HG03280 (cell line): ENCODE data around the gene EPS8L3.

Experiments
- ATAC-seq: cut with Tn5 transposase; IDR thresholded peaks from one replicate; pipeline ENCODE4 v1.9.1; 2021; ENCODE audit warnings: mild to moderate bottlenecking, moderate library complexity; ENCODE audit not compliant: unreplicated experiment

EPS8L3 gene

DNA sequence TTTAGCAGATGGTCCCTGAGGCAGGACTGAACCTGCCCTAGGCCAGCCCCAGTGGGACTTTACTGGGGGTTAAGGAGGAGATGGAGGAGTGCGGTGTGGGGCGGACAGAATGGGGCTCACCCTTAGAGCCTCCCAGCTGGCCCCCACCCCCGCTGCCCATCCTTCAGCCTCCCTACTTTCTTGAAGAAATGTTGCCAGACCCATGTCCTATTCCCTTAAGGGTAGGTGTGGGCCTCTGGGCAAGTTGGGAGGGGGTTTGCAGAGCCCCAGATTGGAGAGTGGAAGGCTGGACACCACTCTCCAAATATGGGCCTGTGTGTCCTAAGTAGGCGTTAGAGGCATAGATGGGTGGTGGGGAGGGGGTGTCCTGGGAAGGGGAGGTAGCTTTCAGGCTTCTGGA, 19.2 kb upstream of the EPS8L3 start:
- ATAC-seq = no peak

GRCh38 chr1:109782514-109782913, 18.8 kb upstream of the EPS8L3 start:
- ATAC-seq = no peak

DNA sequence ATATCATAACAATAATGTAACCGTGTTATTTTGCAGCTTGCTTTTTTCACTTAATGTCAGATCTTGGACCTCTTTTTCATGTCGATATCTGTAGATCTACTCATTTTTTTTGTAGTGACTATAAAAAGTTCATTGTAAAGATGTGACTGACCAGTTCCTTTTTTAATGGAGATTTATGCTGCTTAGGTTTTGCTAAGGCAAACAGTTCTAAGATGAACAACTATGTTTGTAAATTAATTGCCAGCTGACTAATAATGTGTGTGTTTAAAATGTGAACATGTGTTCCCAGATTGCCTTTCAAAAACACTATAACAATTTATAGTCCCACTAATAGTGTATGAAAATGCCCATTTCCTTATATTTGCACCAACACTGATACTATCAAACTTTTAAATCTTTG, 18.1 kb upstream of the EPS8L3 start:
- ATAC-seq = no peak

DNA sequence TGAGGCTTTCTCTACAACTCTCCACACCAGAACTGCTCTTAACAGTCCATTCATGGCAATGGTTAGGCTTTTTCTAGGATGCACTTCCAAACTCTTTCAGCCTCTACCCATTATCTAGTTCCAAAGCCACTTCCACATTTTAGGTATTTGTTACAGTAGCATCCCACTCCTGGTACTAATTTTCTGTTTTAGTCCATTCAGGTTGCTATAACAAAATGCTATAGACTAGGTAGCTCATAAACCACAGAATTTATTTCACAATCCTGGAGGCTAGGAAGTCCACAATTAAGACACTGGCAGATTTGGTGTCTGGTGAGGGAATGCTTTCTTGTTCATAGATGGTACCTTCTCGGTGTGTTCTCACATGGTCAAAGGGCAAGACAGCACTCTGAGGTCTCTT, 17.3 kb upstream of the EPS8L3 start:
- no peak for ATAC-seq

- ATAC-seq = no peak
These were observed 14.4 kb upstream of the EPS8L3 start for GRCh38 chr1:109777980-109778625.

DNA sequence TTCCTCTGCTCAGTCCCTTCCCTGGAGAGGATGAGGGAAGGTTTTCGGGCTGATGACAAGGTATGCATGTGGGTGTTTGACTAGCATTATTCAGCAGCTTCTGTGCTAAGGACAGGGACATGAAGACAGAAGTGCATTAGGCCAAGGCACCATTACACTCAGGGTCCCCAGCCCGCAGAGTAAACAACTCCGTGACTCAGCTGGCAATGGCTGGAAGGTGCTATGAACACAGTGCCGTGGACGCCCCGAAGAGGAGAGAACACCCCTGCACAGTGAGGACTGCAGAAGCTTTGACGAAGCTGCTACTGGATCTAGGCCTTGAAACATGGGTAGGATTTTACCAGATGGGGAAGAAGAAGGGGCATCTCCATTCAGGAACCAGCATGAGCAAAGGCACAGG, 13.7 kb upstream of the EPS8L3 start:
- ATAC-seq = no peak

DNA sequence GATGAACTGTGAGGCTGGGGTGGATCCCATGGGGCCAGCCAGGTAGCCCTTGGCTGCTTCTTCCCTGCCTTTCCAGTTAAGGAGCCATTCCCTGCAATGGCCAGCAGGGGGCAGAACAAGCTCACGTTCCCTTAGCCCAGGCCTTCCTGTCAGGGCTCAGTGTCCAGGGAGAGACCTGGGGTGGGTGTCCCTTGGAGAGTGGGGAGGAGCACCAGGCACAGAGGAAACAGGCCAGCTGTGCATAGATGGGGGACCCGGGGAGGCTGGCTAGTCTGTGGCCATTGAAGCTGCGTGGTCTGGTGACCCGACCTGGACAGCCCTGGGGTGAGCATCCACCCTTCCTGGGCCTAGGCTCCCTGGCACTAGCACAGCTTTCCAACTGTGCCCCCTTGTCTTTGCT, 13.2 kb upstream of the EPS8L3 start:
- ATAC-seq = peak; percentile 70

DNA sequence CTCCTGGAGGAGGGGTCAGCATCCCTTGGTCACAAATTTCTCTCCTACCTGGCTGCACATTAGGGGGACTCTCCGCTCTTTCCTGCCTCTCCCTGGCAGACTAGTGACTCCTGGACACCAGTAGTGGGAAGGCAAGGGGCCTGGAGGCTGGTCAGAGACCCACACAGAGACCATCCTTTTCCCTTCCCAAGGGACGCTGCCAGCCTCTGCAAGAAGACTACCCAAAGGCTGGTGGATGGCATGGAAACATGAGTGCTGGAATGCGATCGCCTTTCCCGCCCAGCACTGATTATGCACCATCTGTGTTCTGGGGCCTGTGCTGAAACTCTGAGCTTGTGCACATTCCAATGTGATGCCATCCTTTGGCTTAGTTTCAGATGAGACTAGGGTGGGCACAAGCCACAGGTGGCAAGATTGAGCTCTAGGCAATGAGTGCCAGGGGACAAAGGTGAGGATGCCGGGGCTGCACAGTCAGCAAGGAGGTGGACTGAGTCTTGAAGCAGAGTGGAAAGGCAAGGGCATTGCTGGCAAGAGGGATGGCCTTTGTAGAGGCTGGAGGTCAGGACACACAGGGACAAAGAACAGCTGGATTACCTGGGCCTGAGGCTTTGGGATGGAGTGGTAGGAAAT, 12.6 kb upstream of the EPS8L3 start:
- ATAC-seq = no peak

DNA sequence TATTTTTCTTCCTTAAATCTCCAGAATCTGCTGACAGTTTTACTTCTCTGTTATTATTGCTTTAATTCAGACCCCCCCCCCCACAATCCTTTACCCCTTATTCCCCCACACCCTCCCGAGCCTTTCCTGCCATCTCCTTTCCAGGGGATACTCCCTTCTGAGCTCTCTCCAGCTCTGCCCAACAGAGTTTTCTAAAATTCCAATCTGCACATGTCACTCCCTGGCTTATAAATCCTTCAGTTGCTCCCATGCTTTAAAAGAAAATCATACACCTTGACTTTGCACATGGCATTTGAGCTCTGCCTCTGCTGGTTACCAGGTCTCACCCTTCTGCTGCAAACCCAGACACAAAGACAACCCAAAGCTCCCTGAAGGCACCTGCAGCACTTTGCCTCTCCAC, 11.7 kb upstream of the EPS8L3 start:
- no peak for ATAC-seq

DNA sequence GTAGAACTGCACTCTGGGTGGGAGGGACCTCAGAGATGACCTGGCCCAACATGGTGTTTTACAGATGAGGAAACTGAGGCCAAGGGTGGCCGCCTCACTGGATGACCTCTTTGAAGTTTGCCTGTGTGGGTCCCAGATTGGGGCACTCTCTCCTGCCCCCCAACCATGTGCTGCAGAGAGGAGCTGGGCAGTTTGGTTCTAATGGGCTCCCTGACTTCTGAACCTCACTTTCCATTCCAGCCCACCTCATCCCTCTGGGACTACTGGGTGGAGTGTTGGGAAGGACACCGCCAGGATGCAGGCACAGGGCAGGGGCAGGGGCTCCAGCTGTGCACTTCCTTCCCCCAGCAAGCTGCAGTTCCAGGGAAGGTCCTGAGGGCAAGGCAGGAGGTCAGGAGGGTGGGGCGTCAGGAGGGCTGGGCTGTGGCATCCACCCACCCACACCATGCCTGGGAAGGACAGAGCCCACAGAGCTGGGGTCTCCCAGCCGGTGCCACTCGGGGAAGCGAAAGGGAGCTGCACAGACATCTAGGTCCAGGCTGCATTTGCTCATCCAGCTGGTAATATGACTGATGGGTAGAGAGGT, 10.3 kb upstream of the EPS8L3 start:
- ATAC-seq = no peak

DNA sequence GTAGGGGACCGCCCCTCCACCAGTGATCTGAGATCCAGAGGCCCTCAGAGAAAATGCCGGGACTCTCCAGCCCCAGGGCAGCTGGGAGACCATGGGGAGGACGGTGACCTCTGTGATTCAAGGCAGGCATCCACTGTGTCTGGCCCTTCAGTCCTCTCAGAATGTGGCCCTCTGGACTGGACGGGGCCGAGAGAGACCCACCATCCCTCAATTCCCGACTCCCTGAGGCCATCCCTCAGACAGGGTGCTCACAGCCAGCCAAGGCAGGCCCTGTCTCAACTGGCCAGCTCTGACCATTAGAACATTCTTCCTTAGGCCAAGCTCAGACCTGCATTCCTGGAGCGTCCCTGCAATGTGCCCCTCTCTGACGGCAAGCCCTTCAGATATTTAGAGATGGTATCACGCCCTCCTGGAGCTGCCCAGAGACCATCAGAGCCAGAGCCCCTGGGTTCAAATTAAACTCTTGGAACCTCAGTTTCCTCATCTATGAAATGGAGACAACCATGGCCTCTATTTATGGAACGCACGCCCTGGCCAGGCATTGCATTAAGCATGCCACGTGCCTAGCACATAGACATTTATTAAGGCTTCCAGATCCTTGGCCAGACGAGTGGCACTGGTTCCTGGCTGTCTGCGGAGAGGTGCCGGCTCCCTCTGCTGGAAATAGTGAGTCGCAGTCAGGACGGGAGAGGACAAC, 9.6 kb upstream of the EPS8L3 start:
- peak; percentile 54 for ATAC-seq

DNA sequence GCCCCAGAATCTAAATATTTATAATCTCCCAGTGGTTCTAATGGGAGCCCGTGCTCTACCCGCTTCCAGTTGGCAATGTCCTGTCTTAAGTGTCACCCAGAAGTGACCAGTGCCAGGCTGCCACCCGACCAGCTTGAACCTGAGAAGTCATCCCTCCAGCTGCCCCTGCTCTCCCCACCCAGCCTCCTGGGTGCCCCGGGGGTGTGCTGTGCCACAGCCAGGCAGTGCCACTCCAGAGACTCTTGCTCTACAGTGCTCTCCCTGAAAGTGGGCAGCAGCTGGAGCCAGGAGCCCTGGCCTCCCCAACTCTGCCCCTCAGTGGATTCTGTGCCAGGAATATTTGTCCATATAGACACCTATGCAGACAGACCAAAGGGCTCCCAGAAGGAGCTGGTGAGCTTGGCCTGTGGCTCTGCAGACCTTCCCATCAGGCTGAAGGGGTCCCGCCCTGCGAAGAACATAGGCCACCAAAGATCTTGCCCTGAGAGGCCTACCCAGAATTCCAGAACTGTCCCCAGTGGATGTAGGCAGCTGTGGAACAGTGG, 9.0 kb upstream of the EPS8L3 start:
- no peak for ATAC-seq

DNA sequence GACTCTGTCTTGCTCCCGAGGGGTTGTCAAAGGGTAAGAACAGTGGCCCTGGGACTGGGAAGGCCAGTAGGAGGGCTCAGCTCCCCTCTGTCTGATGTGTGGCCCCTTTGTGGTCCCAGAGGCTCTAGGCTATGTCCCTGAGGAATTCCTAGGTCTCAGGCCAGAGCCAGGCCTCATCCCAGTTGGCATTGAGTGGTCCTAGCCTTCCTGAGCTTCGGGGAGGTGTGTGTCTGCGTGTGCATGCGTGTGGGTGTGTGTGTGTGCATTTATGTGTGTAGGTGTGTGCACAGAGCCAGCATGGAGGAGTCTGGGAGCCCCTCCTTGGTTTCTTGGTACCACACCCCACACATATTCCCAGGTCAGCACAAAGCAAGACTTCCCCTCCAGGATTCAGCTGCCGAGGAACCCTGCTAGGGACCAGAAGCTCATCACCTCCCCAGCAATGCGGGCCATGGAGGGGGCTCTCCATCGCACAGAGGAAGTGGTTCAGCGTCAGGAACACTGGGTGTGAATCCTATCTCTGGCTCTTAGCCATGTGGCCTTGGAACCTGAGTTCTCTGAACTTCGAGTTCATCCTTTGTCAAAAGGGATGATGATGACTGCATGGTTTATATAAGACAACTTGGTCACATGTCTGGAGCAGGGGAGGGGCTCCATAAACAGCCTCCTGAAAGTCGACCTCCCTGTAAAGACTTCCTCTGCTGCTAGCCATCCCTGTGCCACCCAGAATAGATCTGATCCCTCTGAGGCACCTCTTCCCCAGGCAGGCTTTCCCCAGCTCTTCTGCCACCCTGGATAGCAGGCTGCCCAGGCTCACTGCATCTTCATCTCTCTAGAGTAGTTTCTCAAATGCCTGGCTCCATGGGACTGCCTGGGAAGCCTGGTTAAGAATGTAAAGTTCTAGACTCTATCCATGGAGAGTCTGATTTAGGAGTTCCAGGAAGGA, 8.3 kb upstream of the EPS8L3 start:
- no peak for ATAC-seq

GRCh38 chr1:109770331-109771095, 6.8 kb upstream of the EPS8L3 start:
- no peak for ATAC-seq

DNA sequence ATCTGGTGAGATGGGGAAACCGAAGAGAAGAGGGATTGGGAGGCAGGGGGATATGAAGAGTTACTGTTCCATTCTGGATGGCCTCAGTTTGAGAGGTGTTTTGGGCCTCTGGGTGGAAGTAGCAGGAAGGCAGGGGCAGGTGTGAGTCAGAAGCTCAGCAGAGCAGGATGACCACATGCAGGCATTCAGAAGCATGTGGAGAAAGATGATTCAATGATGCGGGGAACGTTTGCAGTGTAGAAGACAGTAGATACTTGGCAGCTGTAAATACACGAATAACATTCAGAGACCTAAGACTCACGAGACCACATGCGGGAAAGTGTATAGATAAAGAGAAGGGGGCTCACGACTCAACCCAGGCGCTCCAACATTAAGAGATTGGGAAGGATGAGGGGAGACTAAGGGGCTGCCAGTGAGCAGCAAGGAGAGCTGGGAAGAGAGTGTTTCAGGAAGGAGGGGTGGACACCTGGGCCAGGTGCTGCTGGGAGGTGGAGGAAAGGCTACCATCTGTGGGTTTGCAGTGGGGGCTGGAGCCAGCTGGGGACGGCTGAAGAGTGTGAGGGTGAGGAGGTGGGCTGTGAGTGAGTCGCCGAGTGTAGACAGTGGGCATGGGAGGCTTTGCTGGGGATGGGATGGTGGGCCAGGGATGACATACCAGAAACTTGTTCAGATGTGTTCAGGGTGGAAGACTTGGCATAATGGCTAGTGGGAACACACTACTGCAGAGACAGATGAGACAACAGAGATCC, 5.8 kb upstream of the EPS8L3 start:
- no peak for ATAC-seq

DNA sequence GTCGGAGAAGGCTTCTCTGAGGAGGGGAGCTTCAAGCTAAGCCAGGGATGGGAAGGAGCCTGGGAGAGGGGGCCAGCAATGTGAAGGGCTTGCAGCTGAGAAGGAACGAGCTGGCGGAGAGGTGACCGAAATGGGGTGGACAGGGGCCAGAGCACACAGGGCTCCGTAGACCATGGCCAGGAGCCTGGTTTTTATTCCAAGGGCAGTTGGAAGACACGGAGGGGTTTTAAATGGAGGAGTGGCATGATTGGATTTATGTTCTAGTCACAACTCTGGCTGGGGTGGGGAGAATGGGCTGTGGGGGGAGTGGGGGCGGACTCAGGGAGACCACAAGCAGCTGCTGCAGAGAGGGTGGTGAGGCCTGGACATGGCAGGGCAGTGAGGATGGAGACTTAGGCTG, 5.1 kb upstream of the EPS8L3 start:
- ATAC-seq = no peak

GRCh38 chr1:109768335-109768650, 4.6 kb upstream of the EPS8L3 start:
- no peak for ATAC-seq

DNA sequence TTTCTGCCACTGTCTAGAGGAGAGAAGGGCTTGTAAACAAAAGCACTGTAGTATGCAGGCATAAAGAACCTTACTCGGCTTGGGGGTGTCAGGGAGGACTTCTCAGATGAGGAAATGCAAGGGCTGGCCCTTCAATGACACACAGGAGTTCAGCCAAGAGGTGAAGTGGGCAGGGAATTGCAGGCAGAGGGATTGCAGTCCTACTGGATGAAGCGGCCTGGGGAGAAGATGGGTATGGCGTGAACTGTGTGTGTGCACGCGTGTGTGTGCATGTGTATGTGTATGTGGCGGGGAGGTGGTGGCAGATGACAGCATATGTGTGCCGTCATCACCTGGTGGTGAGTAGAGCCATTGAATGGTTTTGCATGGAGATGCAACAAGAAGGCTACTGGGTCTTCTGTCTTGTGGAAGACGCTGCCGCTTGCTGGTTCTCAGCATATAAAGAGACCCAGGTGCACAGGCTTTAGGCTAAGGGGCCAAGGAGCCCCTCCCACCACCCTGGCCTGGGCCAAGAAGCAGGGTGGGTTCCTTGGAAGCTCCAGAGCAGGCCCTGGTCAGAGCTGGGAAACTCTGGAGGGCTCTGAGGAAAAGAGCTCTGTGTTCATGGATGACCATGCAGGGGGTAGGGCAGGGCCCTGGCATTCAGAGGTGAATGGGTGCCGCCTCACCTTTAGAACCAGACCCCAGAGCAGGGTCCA, 4.1 kb upstream of the EPS8L3 start:
- ATAC-seq = no peak
